Prostate gland (tissue), 2 donors: ENCODE results near the gene PFKFB3.

ENCODE experiments used
- POLR2AphosphoS5 ChIP-seq: sonication (generic); formaldehyde crosslinking; IDR thresholded peaks from one replicate; pipeline ENCODE4 v1.6.1; 2017; ENCODE audit warnings: antibody characterized with exemption
- TF ChIP-seq, protein P1 (sequence below), 4 experiments: fragments of 200-600 bp in 2 of 4; fragments of 450-650 bp in 2 of 4; sonication (generic) in 2 of 4; IDR thresholded peaks; 1 replicate in 3 of 4; 2 replicates in 1 of 4; pipeline ENCODE4 v1.5.1; 2016 to 2019; ENCODE audit warnings: antibody characterized with exemption in 4 of 4, mild to moderate bottlenecking in 2 of 4, moderate library complexity in 2 of 4

DNA sequence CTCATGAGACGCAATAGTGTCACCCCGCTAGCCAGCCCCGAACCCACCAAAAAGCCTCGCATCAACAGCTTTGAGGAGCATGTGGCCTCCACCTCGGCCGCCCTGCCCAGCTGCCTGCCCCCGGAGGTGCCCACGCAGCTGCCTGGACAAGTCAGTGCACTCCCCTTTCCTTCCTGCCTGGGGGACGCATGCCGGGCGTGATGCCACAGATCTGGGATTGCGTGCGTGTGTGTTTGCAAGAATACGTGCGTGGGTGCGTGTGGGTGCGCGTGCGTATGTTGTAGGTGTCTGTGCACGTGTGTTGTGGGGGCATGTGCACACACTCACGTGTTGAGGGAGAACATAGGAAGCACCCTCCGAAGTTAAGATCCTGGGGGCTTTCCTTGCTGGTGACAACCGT lies 23.5 kb downstream of the PFKFB3 start:
- TF ChIP-seq, protein P1, sequence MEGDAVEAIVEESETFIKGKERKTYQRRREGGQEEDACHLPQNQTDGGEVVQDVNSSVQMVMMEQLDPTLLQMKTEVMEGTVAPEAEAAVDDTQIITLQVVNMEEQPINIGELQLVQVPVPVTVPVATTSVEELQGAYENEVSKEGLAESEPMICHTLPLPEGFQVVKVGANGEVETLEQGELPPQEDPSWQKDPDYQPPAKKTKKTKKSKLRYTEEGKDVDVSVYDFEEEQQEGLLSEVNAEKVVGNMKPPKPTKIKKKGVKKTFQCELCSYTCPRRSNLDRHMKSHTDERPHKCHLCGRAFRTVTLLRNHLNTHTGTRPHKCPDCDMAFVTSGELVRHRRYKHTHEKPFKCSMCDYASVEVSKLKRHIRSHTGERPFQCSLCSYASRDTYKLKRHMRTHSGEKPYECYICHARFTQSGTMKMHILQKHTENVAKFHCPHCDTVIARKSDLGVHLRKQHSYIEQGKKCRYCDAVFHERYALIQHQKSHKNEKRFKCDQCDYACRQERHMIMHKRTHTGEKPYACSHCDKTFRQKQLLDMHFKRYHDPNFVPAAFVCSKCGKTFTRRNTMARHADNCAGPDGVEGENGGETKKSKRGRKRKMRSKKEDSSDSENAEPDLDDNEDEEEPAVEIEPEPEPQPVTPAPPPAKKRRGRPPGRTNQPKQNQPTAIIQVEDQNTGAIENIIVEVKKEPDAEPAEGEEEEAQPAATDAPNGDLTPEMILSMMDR (IDR thresholded peaks at IDR 0.05), result no peak
- TF ChIP-seq POLR2AphosphoS5, result no peak
